ENCODE results near the gene TUBG1.

The TUBG1 gene

GRCh38 chr17:42660692-42661345, 51.3 kb downstream of the TUBG1 start:
- H3K4me3 ChIP-seq (replicated peaks; ENCODE audit: low read depth, low read length) = peak overlapping the region; percentile 6
- no peak for DNase-seq (ENCODE audit: extremely low read depth, low read depth)
- no peak for TF ChIP-seq CTCF (IDR thresholded peaks at IDR 0.05; ENCODE audit: low read depth, low read length, missing control alignments)
